GM23338 (cell line): ENCODE results near the gene ITGA2. TPM values are rescaled to one million over a fixed set of nuclear protein-coding genes. Genes with fewer than 3 reads are reported as not detected.

Source experiments
- ATAC-seq: fragments of 200-7000 bp; cut with Tn5 transposase; 3 replicates; pipeline ENCODE4 v1.9.1; 2020
- DNase-seq: peaks from one replicate; pipeline ENCODE4 v3.0.0-alpha.2; 2015; ENCODE audit warnings: low spot score
- H2AFZ ChIP-seq: fragments of 200-600 bp; sonication (generic); 2 replicates; pipeline ENCODE4 v1.8.0; 2016; ENCODE audit warnings: antibody characterized with exemption, mild to moderate bottlenecking, moderate library complexity
- H3F3A ChIP-seq: fragments of 200-600 bp; sonication (generic); replicated peaks from 2 replicates; pipeline ENCODE4 v1.8.0; 2017; ENCODE audit warnings: antibody characterized with exemption, mixed run types, low read depth
- H3K27ac ChIP-seq: fragments of 200-600 bp; sonication (generic); 2 replicates; pipeline ENCODE4 v1.6.1; 2016; ENCODE audit warnings: low read depth
- H3K27me3 ChIP-seq: fragments of 200-600 bp; sonication (generic); 2 replicates; pipeline ENCODE4 v1.8.0; 2016; ENCODE audit warnings: mild to moderate bottlenecking, mixed run types, moderate library complexity; ENCODE audit not compliant: insufficient read depth
- H3K36me3 ChIP-seq: fragments of 200-600 bp; sonication (generic); 2 replicates; pipeline ENCODE4 v1.8.0; 2016; ENCODE audit warnings: mild to moderate bottlenecking; ENCODE audit not compliant: insufficient read depth
- H3K4me1 ChIP-seq: fragments of 200-600 bp; sonication (generic); 2 replicates; pipeline ENCODE4 v1.8.0; 2016; ENCODE audit warnings: mild to moderate bottlenecking, moderate library complexity; ENCODE audit not compliant: insufficient read depth
- H3K4me2 ChIP-seq: fragments of 200-600 bp; sonication (generic); 2 replicates; pipeline ENCODE4 v1.7.1; 2017; ENCODE audit warnings: mixed run types
- H3K4me3 ChIP-seq: fragments of 200-600 bp; sonication (generic); 2 replicates; pipeline ENCODE4 v1.6.1; 2016; ENCODE audit warnings: mixed run types
- H3K79me2 ChIP-seq: fragments of 200-600 bp; sonication (generic); replicated peaks from 2 replicates; pipeline ENCODE4 v1.8.0; 2017; ENCODE audit warnings: mild to moderate bottlenecking; ENCODE audit not compliant: insufficient read depth
- H3K9me2 ChIP-seq: fragments of 200-600 bp; sonication (generic); 2 replicates; pipeline ENCODE4 v1.8.0; 2017; ENCODE audit not compliant: insufficient read depth
- H4K20me1 ChIP-seq: fragments of 200-600 bp; sonication (generic); replicated peaks from 2 replicates; pipeline ENCODE4 v1.8.0; 2017; ENCODE audit warnings: mild to moderate bottlenecking; ENCODE audit not compliant: insufficient read depth
- H3K27ac Mint-ChIP-seq: 2 replicates; pipeline ENCODE4 v1.8.0; 2020; ENCODE audit warnings: inconsistent platforms, mild to moderate bottlenecking, moderate library complexity, mixed read lengths
- H3K27me3 Mint-ChIP-seq: 3 replicates; pipeline ENCODE4 v1.8.0; 2022; ENCODE audit warnings: low read depth, mild to moderate bottlenecking, moderate library complexity, mixed read lengths, inconsistent platforms; ENCODE audit not compliant: insufficient read depth, poor library complexity
- H3K36me3 Mint-ChIP-seq: 3 replicates; pipeline ENCODE4 v1.8.0; 2021; ENCODE audit warnings: low read depth, mild to moderate bottlenecking, inconsistent platforms, moderate library complexity, mixed read lengths
- H3K4me1 Mint-ChIP-seq: 3 replicates; pipeline ENCODE4 v1.8.0; 2020; ENCODE audit warnings: mild to moderate bottlenecking, inconsistent platforms, mixed read lengths
- H3K4me3 Mint-ChIP-seq: 3 replicates; pipeline ENCODE4 v1.8.0; 2021; ENCODE audit warnings: moderate library complexity, mild to moderate bottlenecking, inconsistent platforms, mixed read lengths
- H3K9me3 Mint-ChIP-seq: 3 replicates; pipeline ENCODE4 v1.8.0; 2020; ENCODE audit warnings: moderate library complexity, mild to moderate bottlenecking, inconsistent platforms, mixed read lengths
- CREB1 ChIP-seq: fragments of 250-450 bp; sonication (Bioruptor Pico); IDR thresholded peaks from 2 replicates; pipeline ENCODE4 v1.5.0; 2020; ENCODE audit warnings: low read depth, mild to moderate bottlenecking, moderate library complexity
- CTCF ChIP-seq, 2 experiments: fragments of 200-600 bp in 1 of 2; sonication (generic) in 1 of 2; conservative IDR thresholded peaks; 2 replicates each; pipeline versions ENCODE4 v1.5.1 to v1.6.1; 2016 to 2017; ENCODE audit warnings: antibody characterized with exemption in 2 of 2, low read depth in 2 of 2, mild to moderate bottlenecking in 2 of 2, moderate library complexity in 1 of 2
- EZH2 ChIP-seq: fragments of 200-600 bp; sonication (generic); IDR thresholded peaks from one replicate; pipeline ENCODE4 v1.8.0; 2017; ENCODE audit warnings: antibody characterized with exemption, mild to moderate bottlenecking, low read depth; ENCODE audit not compliant: unreplicated experiment
- POLR2AphosphoS5 ChIP-seq: IDR thresholded peaks from 2 replicates; pipeline ENCODE4 v1.6.1; 2016; ENCODE audit warnings: antibody characterized with exemption, low read depth
- ZNF462 ChIP-seq: fragments of 250-450 bp; sonication (Bioruptor Pico); IDR thresholded peaks from 2 replicates; pipeline ENCODE4 v1.5.0; 2020; ENCODE audit warnings: mild to moderate bottlenecking, moderate library complexity
- polyA plus RNA-seq: library from polyadenylated mRNA; unstranded; fragments of >200 nt; fragmentation: Nextera tagmentation; extraction: Ambion mirVana; gene quantifications from 2 replicates; pipeline ENCODE4 v1.2.1, GENCODE V29; 2016
- total RNA-seq: library from RNA; depleted of rRNA; stranded (reverse); fragments of >200 nt; shearing (Covaris generic); gene quantifications from 2 replicates; pipeline ENCODE4 v1.2.3, GENCODE V29; 2014
- TF ChIP-seq, protein P1 (sequence below): IDR thresholded peaks from 2 replicates; pipeline ENCODE4 v1.6.1; 2016; ENCODE audit warnings: antibody characterized with exemption

ITGA2 gene
- total and polyA plus RNA-seq, 2 experiments from 2014 or later = 2.6 to 7.1 TPM

- H3K27me3 Mint-ChIP-seq = no peaks in the 10 kb centered on the region
- H3K27me3 ChIP-seq = no peaks in the 10 kb centered on the region
- H3K4me1 ChIP-seq = no peaks in the 10 kb centered on the region
- no peaks in the 10 kb centered on the region for H3K4me1 Mint-ChIP-seq
- no peaks in the 10 kb centered on the region for H3K36me3 ChIP-seq
- H3K79me2 ChIP-seq = no peaks in the 10 kb centered on the region
- H3K9me2 ChIP-seq = no peaks in the 10 kb centered on the region
- no peak overlapping the region for H3K4me2 ChIP-seq
- no peak overlapping the region for H3K4me3 Mint-ChIP-seq
- H3K9me3 Mint-ChIP-seq = peaks cover 43% of the 10 kb centered on the region
- no peak overlapping the region for H3K27ac ChIP-seq
- H3K27ac Mint-ChIP-seq = no peak overlapping the region
- peaks cover 15% of the 10 kb centered on the region; the same call in 2 of the 3 replicates for H3K36me3 Mint-ChIP-seq
- no peak overlapping the region for H3K4me3 ChIP-seq
- ATAC-seq (no peak), DNase-seq (no peak)
- no peaks in the 10 kb centered on the region for H3F3A ChIP-seq
- H4K20me1 ChIP-seq = no peaks in the 10 kb centered on the region
- H2AFZ ChIP-seq = no peak overlapping the region
- TF ChIP-seq EZH2 (no peak), ZNF462 (CRISPR knock-in tag) (no peak), CTCF (conservative IDR thresholded peaks at IDR 0.05; ENCODE audit: low read depth in 2 of 2) (no peak), POLR2AphosphoS5 (no peak), CREB1 (CRISPR knock-in tag) (no peak)
- TF ChIP-seq, protein P1, sequence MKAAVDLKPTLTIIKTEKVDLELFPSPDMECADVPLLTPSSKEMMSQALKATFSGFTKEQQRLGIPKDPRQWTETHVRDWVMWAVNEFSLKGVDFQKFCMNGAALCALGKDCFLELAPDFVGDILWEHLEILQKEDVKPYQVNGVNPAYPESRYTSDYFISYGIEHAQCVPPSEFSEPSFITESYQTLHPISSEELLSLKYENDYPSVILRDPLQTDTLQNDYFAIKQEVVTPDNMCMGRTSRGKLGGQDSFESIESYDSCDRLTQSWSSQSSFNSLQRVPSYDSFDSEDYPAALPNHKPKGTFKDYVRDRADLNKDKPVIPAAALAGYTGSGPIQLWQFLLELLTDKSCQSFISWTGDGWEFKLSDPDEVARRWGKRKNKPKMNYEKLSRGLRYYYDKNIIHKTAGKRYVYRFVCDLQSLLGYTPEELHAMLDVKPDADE = no peak
Observed at GRCh38 chr5:52977264-52977897, 11.8 kb upstream of the ITGA2 start.
